IMR-90 (cell line): ENCODE data around the gene SYCP3. TPM values are rescaled to one million over a fixed set of nuclear protein-coding genes. Genes with fewer than 3 reads are reported as not detected.

ENCODE experiments used
- ATAC-seq: fragments of 200-7000 bp; cut with Tn5 transposase; 2 replicates; pipeline ENCODE4 v1.9.1; 2020; ENCODE audit warnings: low read depth, mild to moderate bottlenecking, moderate library complexity
- BruUV-seq: library from RNA; stranded (reverse); fragments of 400-500 nt; replicated peaks from 2 replicates; lab custom pipeline; 2021; lab: Mats Ljungman, UMichigan
- CTCF ChIA-PET: fragments of 300-600 bp; formaldehyde crosslinking; extraction: SDS; loops from one replicate; lab custom pipeline; 2021; ENCODE audit warnings: antibody characterized with exemption; lab: Yijun Ruan, JAX
- POLR2A ChIA-PET: fragments of 300-600 bp; sonication (Branson Sonifier 250); formaldehyde crosslinking; loops from one replicate; lab custom pipeline; 2022; ENCODE audit warnings: antibody characterized with exemption; ENCODE audit not compliant: unreplicated experiment; lab: Charles Lee
- DNase-seq: peaks from one replicate; pipeline ENCODE4 v3.0.0; 2013
- H2AFZ ChIP-seq: replicated peaks from 2 replicates; pipeline ENCODE3; 2013; ENCODE audit warnings: low read length, mild to moderate bottlenecking; ENCODE audit not compliant: poor library complexity
- H2AK5ac ChIP-seq: 2 replicates; pipeline ENCODE4 v1.6.1; 2013; ENCODE audit warnings: low read depth, low read length, inconsistent platforms
- H2AK9ac ChIP-seq: replicated peaks from 2 replicates; pipeline ENCODE3; 2013; ENCODE audit warnings: mild to moderate bottlenecking, low read depth, low read length, moderate library complexity; ENCODE audit not compliant: poor library complexity
- H2BK120ac ChIP-seq: 2 replicates; pipeline ENCODE4 v1.6.1; 2013; ENCODE audit warnings: low read depth, low read length, inconsistent platforms
- H2BK15ac ChIP-seq: 3 replicates; pipeline ENCODE4 v1.6.1; 2013; ENCODE audit warnings: low read depth, low read length, inconsistent platforms
- H2BK20ac ChIP-seq: 2 replicates; pipeline ENCODE4 v1.6.1; 2013; ENCODE audit warnings: low read depth, mild to moderate bottlenecking, inconsistent platforms, low read length, moderate library complexity
- H2BK5ac ChIP-seq: 2 replicates; pipeline ENCODE4 v1.6.1; 2013; ENCODE audit warnings: mild to moderate bottlenecking, low read depth, low read length, inconsistent platforms; ENCODE audit not compliant: poor library complexity, severe bottlenecking
- H3K14ac ChIP-seq: replicated peaks from 2 replicates; pipeline ENCODE4 v1.6.1; 2013; ENCODE audit warnings: low read depth, low read length, inconsistent platforms
- H3K18ac ChIP-seq: 2 replicates; pipeline ENCODE4 v1.6.1; 2013; ENCODE audit warnings: low read depth, low read length, control low read depth
- H3K23ac ChIP-seq: 2 replicates; pipeline ENCODE4 v1.6.1; 2013; ENCODE audit warnings: low read depth, low read length, inconsistent platforms
- H3K27ac ChIP-seq: 2 replicates; pipeline ENCODE4 v1.5.1; 2013; ENCODE audit warnings: mild to moderate bottlenecking, control low read depth, low read length; ENCODE audit not compliant: insufficient read depth
- H3K27me3 ChIP-seq: 2 replicates; pipeline ENCODE4 v1.6.1; 2013; ENCODE audit warnings: low read length; ENCODE audit not compliant: control insufficient read depth, insufficient read depth
- H3K36me3 ChIP-seq: 2 replicates; pipeline ENCODE4 v1.6.1; 2013; ENCODE audit warnings: low read length, mixed read lengths; ENCODE audit not compliant: control insufficient read depth, insufficient read depth
- H3K4ac ChIP-seq: 2 replicates; pipeline ENCODE4 v1.6.1; 2013; ENCODE audit warnings: low read depth, low read length, inconsistent platforms
- H3K4me1 ChIP-seq: 2 replicates; pipeline ENCODE4 v1.6.1; 2013; ENCODE audit warnings: low read length, mixed read lengths; ENCODE audit not compliant: control insufficient read depth, insufficient read depth
- H3K4me2 ChIP-seq: 2 replicates; pipeline ENCODE4 v1.6.1; 2013; ENCODE audit warnings: low read depth, mild to moderate bottlenecking, control low read depth, low read length, moderate library complexity
- H3K4me3 ChIP-seq: 2 replicates; pipeline ENCODE4 v1.5.1; 2013; ENCODE audit warnings: low read depth, mild to moderate bottlenecking, control low read depth, low read length, moderate library complexity; ENCODE audit not compliant: insufficient read depth
- H3K56ac ChIP-seq: 2 replicates; pipeline ENCODE4 v1.6.1; 2013; ENCODE audit warnings: low read length, inconsistent platforms; ENCODE audit not compliant: insufficient read depth; ENCODE audit errors: extremely low read depth
- H3K79me1 ChIP-seq, 2 experiments: 2 replicates each; pipeline ENCODE4 v1.6.1; 2013; ENCODE audit warnings: low read length in 2 of 2, inconsistent platforms in 1 of 2, low read depth in 1 of 2
- H3K9ac ChIP-seq: 2 replicates; pipeline ENCODE4 v1.6.1; 2013; ENCODE audit warnings: low read depth, low read length, control low read depth
- H3K9me1 ChIP-seq: 2 replicates; pipeline ENCODE4 v1.6.1; 2013; ENCODE audit warnings: low read length, inconsistent platforms; ENCODE audit not compliant: insufficient read depth
- H3K9me3 ChIP-seq: 2 replicates; pipeline ENCODE4 v1.6.1; 2013; ENCODE audit warnings: low read length; ENCODE audit not compliant: control insufficient read depth, insufficient read depth
- H4K20me1 ChIP-seq: 2 replicates; pipeline ENCODE4 v1.6.1; 2013; ENCODE audit warnings: low read length, inconsistent platforms; ENCODE audit not compliant: insufficient read depth
- H4K5ac ChIP-seq: 2 replicates; pipeline ENCODE4 v1.6.1; 2013; ENCODE audit warnings: mild to moderate bottlenecking, low read depth, low read length, control low read depth
- H4K8ac ChIP-seq, 2 experiments: 2 replicates each; pipeline ENCODE4 v1.6.1; 2013; ENCODE audit warnings: low read depth in 2 of 2, low read length in 2 of 2, control low read depth in 1 of 2, inconsistent platforms in 1 of 2
- H4K91ac ChIP-seq: 2 replicates; pipeline ENCODE4 v1.6.1; 2013; ENCODE audit warnings: low read depth, low read length, inconsistent platforms; ENCODE audit not compliant: insufficient read depth
- BHLHE40 ChIP-seq: fragments of 150-350 bp; IDR thresholded peaks from 2 replicates; pipeline ENCODE4 v1.6.1; 2016; ENCODE audit warnings: mild to moderate bottlenecking, low read depth, low read length
- CEBPB ChIP-seq: IDR thresholded peaks from 2 replicates; pipeline ENCODE4 v1.6.1; 2012; ENCODE audit warnings: low read depth, low read length, improper control_type of control experiment
- CHD1 ChIP-seq: IDR thresholded peaks from 2 replicates; pipeline ENCODE4 v1.6.1; 2012; ENCODE audit warnings: low read depth, low read length, improper control_type of control experiment
- CTCF ChIP-seq: conservative IDR thresholded peaks from 2 replicates; pipeline ENCODE4 v1.5.1; 2012; ENCODE audit warnings: mild to moderate bottlenecking, low read depth, low read length, improper control_type of control experiment
- MAFK ChIP-seq: IDR thresholded peaks from 2 replicates; pipeline ENCODE4 v1.6.1; 2012; ENCODE audit warnings: low read depth, low read length, improper control_type of control experiment
- MAZ ChIP-seq: IDR thresholded peaks from 2 replicates; pipeline ENCODE4 v1.6.1; 2012; ENCODE audit warnings: low read depth, mild to moderate bottlenecking, low read length, improper control_type of control experiment, moderate library complexity, borderline replicate concordance
- MXI1 ChIP-seq: IDR thresholded peaks from 2 replicates; pipeline ENCODE4 v1.6.1; 2012; ENCODE audit warnings: low read depth, mild to moderate bottlenecking, low read length, moderate library complexity, borderline replicate concordance
- NFE2L2 ChIP-seq: fragments of 150-350 bp; IDR thresholded peaks from 2 replicates; pipeline ENCODE4 v1.6.1; 2016; ENCODE audit warnings: low read depth, mild to moderate bottlenecking, low read length
- RCOR1 ChIP-seq: IDR thresholded peaks from 2 replicates; pipeline ENCODE4 v1.6.1; 2012; ENCODE audit warnings: mild to moderate bottlenecking, low read length, improper control_type of control experiment; ENCODE audit not compliant: insufficient replicate concordance
- SMC3 ChIP-seq: fragments of 150-350 bp; IDR thresholded peaks from 2 replicates; pipeline ENCODE4 v1.6.1; 2016; ENCODE audit warnings: low read depth, mild to moderate bottlenecking, antibody characterized with exemption, low read length, moderate library complexity
- WGBS, 2 experiments: methylation state at CpG; one replicate each; pipeline versions ENCODE4 v1.1.5 to v1.1.7; 2013; ENCODE audit warnings: missing lambda C conversion rate in 2 of 2; ENCODE audit not compliant: insufficient read length in 1 of 2; ENCODE audit errors: extremely low coverage in 2 of 2; 5-methylcytosine and 5-hydroxymethylcytosine counted together
- dilution Hi-C: fragments of 300-500 bp; cut with HindIII; formaldehyde crosslinking; loops from one replicate; pipeline ENCODE4 v1.14.3; 2018; ENCODE audit warnings: low sequenced_read_pairs; ENCODE audit not compliant: unreplicated experiment
- in situ Hi-C: fragments of 300-500 bp; cut with MboI; formaldehyde crosslinking; loops from 3 replicates; pipeline ENCODE4 v1.14.3; 2019; ENCODE audit warnings: low sequenced_read_pairs, inconsistent platforms, mixed read lengths
- intact Hi-C: fragments of 100-400 bp; cut with micrococcal nuclease; formaldehyde crosslinking; loops from 2 replicates; pipeline ENCODE4 v1.10.0; 2022
- polyA plus RNA-seq, 3 experiments: library from polyadenylated mRNA; depleted of rRNA; stranded (reverse); fragments of >200 nt; gene quantifications; 2 replicates each; pipeline ENCODE4 v1.2.3, GENCODE V29; 2012; ENCODE audit warnings: low replicate concordance in 1 of 3
- total RNA-seq: library from RNA; depleted of rRNA; stranded (reverse); fragments of >200 nt; gene quantifications from 2 replicates; pipeline ENCODE4 v1.2.3, GENCODE V29; 2012
- TF ChIP-seq, protein P1 (sequence below): fragments of 150-350 bp; IDR thresholded peaks from 2 replicates; pipeline ENCODE4 v1.6.1; 2017; ENCODE audit warnings: mild to moderate bottlenecking, antibody characterized with exemption, low read length, low read depth
- TF ChIP-seq, protein P2 (sequence below): fragments of 150-350 bp; IDR thresholded peaks from 2 replicates; pipeline ENCODE4 v1.6.1; 2016; ENCODE audit warnings: low read depth, mild to moderate bottlenecking, low read length, moderate library complexity, borderline replicate concordance

Gene SYCP3
- total and polyA plus RNA-seq, 2 of the 4 experiments (the other 2 are of a cell fraction), result 0.07 TPM; not detected in 1

GRCh38 chr12:101772012-101772775 lies 32.9 kb upstream of the SYCP3 start (continued):
- TF ChIP-seq MAZ, result no peak

DNA sequence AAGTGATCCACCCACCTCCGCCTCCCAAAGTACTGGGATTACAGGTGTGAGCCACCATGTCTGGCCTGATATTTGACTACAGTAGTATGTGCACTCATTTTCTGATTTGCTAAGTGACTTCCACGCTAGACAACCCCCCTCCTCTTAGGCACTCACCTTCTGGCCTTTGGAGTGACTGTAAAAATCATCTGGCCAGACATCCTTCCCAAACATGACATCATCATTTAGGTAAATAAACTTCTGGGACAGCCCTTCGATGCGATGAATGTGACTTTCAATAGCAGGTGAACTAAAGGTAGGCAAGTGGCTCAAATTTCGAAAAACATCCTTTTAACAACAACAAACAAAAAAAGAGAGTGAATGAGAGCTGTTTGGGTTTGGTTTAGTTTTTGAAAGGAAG lies 30.6 kb upstream of the SYCP3 start:
- Histone ChIP-seq H3K36me3 (peaks cover 12% of the 10 kb centered on the region), H4K20me1 (no peaks in the 10 kb centered on the region; the same call in 1 of the 2 replicates), H3K79me1 (no peaks in the 10 kb centered on the region), H3K4me2 (no peak overlapping the region), H4K5ac (no peak overlapping the region), H2AK5ac (no peak overlapping the region), H3K23ac (no peak overlapping the region), H3K4me1 (no peaks in the 10 kb centered on the region), H3K9me3 (no peaks in the 10 kb centered on the region), H2BK5ac (no peak overlapping the region), H4K8ac (no peak overlapping the region), H2AFZ (no peak overlapping the region), H3K27me3 (no peaks in the 10 kb centered on the region), H3K9ac (no peak overlapping the region), H2AK9ac (no peak overlapping the region), H3K14ac (no peak overlapping the region), H3K4ac (no peak overlapping the region), H2BK120ac (no peak overlapping the region), H3K4me3 (no peak overlapping the region), H4K91ac (no peak overlapping the region), H3K27ac (no peak overlapping the region), H3K56ac (no peak overlapping the region), H2BK15ac (no peak overlapping the region), H3K9me1 (no peaks in the 10 kb centered on the region), H3K18ac (no peak overlapping the region), H2BK20ac (no peak overlapping the region)
- ChIA-PET POLR2A (no interaction called here), CTCF (no interaction called here)
- intact Hi-C loops (loop anchor here (5.0 to 10.0 kb wide), 3 partner anchors 147 to 995 kb away; no protein-coding TSS in a partner anchor), in situ Hi-C loops (loop anchor here (10.0 kb wide), 1 partner anchor 355 kb away; no protein-coding TSS in a partner anchor), dilution Hi-C loops (no loop called here)
- DNase-seq, result no peak
- no TSS peak for BruUV-seq
- 80% methylated on average over 1 of the region's 5 CpGs; no CpG with 5 or more reads in 1 of the 2 experiments for WGBS, 2 experiments
- ATAC-seq, result no peak
- TF ChIP-seq CEBPB (no peak), CHD1 (no peak), MXI1 (no peak), RCOR1 (no peak), CTCF (no peak), SMC3 (no peak), MAZ (no peak), MAFK (no peak), BHLHE40 (no peak), NFE2L2 (no peak)
- TF ChIP-seq, protein P1, sequence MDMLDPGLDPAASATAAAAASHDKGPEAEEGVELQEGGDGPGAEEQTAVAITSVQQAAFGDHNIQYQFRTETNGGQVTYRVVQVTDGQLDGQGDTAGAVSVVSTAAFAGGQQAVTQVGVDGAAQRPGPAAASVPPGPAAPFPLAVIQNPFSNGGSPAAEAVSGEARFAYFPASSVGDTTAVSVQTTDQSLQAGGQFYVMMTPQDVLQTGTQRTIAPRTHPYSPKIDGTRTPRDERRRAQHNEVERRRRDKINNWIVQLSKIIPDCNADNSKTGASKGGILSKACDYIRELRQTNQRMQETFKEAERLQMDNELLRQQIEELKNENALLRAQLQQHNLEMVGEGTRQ, result no peak
- TF ChIP-seq, protein P2, sequence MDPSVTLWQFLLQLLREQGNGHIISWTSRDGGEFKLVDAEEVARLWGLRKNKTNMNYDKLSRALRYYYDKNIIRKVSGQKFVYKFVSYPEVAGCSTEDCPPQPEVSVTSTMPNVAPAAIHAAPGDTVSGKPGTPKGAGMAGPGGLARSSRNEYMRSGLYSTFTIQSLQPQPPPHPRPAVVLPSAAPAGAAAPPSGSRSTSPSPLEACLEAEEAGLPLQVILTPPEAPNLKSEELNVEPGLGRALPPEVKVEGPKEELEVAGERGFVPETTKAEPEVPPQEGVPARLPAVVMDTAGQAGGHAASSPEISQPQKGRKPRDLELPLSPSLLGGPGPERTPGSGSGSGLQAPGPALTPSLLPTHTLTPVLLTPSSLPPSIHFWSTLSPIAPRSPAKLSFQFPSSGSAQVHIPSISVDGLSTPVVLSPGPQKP, result no peak
